GM23338 (cell line): ENCODE measurements around the gene ZMYND8. TPM values are rescaled to one million over a fixed set of nuclear protein-coding genes. Genes with fewer than 3 reads are reported as not detected.

Experiments used
- ATAC-seq: fragments of 200-7000 bp; cut with Tn5 transposase; 3 replicates; pipeline ENCODE4 v1.9.1; 2020
- DNase-seq: peaks from one replicate; pipeline ENCODE4 v3.0.0-alpha.2; 2015; ENCODE audit warnings: low spot score
- H2AFZ ChIP-seq: fragments of 200-600 bp; sonication (generic); 2 replicates; pipeline ENCODE4 v1.8.0; 2016; ENCODE audit warnings: antibody characterized with exemption, mild to moderate bottlenecking, moderate library complexity
- H3F3A ChIP-seq: fragments of 200-600 bp; sonication (generic); replicated peaks from 2 replicates; pipeline ENCODE4 v1.8.0; 2017; ENCODE audit warnings: antibody characterized with exemption, mixed run types, low read depth
- H3K27ac ChIP-seq: fragments of 200-600 bp; sonication (generic); 2 replicates; pipeline ENCODE4 v1.6.1; 2016; ENCODE audit warnings: low read depth
- H3K27me3 ChIP-seq: fragments of 200-600 bp; sonication (generic); 2 replicates; pipeline ENCODE4 v1.8.0; 2016; ENCODE audit warnings: mild to moderate bottlenecking, mixed run types, moderate library complexity; ENCODE audit not compliant: insufficient read depth
- H3K36me3 ChIP-seq: fragments of 200-600 bp; sonication (generic); 2 replicates; pipeline ENCODE4 v1.8.0; 2016; ENCODE audit warnings: mild to moderate bottlenecking; ENCODE audit not compliant: insufficient read depth
- H3K4me1 ChIP-seq: fragments of 200-600 bp; sonication (generic); 2 replicates; pipeline ENCODE4 v1.8.0; 2016; ENCODE audit warnings: mild to moderate bottlenecking, moderate library complexity; ENCODE audit not compliant: insufficient read depth
- H3K4me2 ChIP-seq: fragments of 200-600 bp; sonication (generic); 2 replicates; pipeline ENCODE4 v1.7.1; 2017; ENCODE audit warnings: mixed run types
- H3K4me3 ChIP-seq: fragments of 200-600 bp; sonication (generic); 2 replicates; pipeline ENCODE4 v1.6.1; 2016; ENCODE audit warnings: mixed run types
- H3K79me2 ChIP-seq: fragments of 200-600 bp; sonication (generic); replicated peaks from 2 replicates; pipeline ENCODE4 v1.8.0; 2017; ENCODE audit warnings: mild to moderate bottlenecking; ENCODE audit not compliant: insufficient read depth
- H3K9me2 ChIP-seq: fragments of 200-600 bp; sonication (generic); 2 replicates; pipeline ENCODE4 v1.8.0; 2017; ENCODE audit not compliant: insufficient read depth
- H4K20me1 ChIP-seq: fragments of 200-600 bp; sonication (generic); replicated peaks from 2 replicates; pipeline ENCODE4 v1.8.0; 2017; ENCODE audit warnings: mild to moderate bottlenecking; ENCODE audit not compliant: insufficient read depth
- H3K27ac Mint-ChIP-seq: 2 replicates; pipeline ENCODE4 v1.8.0; 2020; ENCODE audit warnings: inconsistent platforms, mild to moderate bottlenecking, moderate library complexity, mixed read lengths
- H3K27me3 Mint-ChIP-seq: 3 replicates; pipeline ENCODE4 v1.8.0; 2022; ENCODE audit warnings: low read depth, mild to moderate bottlenecking, moderate library complexity, mixed read lengths, inconsistent platforms; ENCODE audit not compliant: insufficient read depth, poor library complexity
- H3K36me3 Mint-ChIP-seq: 3 replicates; pipeline ENCODE4 v1.8.0; 2021; ENCODE audit warnings: low read depth, mild to moderate bottlenecking, inconsistent platforms, moderate library complexity, mixed read lengths
- H3K4me1 Mint-ChIP-seq: 3 replicates; pipeline ENCODE4 v1.8.0; 2020; ENCODE audit warnings: mild to moderate bottlenecking, inconsistent platforms, mixed read lengths
- H3K4me3 Mint-ChIP-seq: 3 replicates; pipeline ENCODE4 v1.8.0; 2021; ENCODE audit warnings: moderate library complexity, mild to moderate bottlenecking, inconsistent platforms, mixed read lengths
- H3K9me3 Mint-ChIP-seq: 3 replicates; pipeline ENCODE4 v1.8.0; 2020; ENCODE audit warnings: moderate library complexity, mild to moderate bottlenecking, inconsistent platforms, mixed read lengths
- CREB1 ChIP-seq: fragments of 250-450 bp; sonication (Bioruptor Pico); IDR thresholded peaks from 2 replicates; pipeline ENCODE4 v1.5.0; 2020; ENCODE audit warnings: low read depth, mild to moderate bottlenecking, moderate library complexity
- EZH2 ChIP-seq: fragments of 200-600 bp; sonication (generic); IDR thresholded peaks from one replicate; pipeline ENCODE4 v1.8.0; 2017; ENCODE audit warnings: antibody characterized with exemption, mild to moderate bottlenecking, low read depth; ENCODE audit not compliant: unreplicated experiment
- EZH2phosphoT487 ChIP-seq: fragments of 200-600 bp; sonication (generic); IDR thresholded peaks from one replicate; pipeline ENCODE4 v1.8.1; 2018; ENCODE audit warnings: antibody characterized with exemption; ENCODE audit not compliant: unreplicated experiment
- JUNB ChIP-seq: IDR thresholded peaks from one replicate; pipeline ENCODE4 v1.6.1; 2016; ENCODE audit warnings: antibody characterized with exemption; ENCODE audit not compliant: unreplicated experiment
- NANOG ChIP-seq: IDR thresholded peaks from 2 replicates; pipeline ENCODE4 v1.6.1; 2016; ENCODE audit warnings: antibody characterized with exemption, borderline replicate concordance
- POLR2AphosphoS5 ChIP-seq: IDR thresholded peaks from 2 replicates; pipeline ENCODE4 v1.6.1; 2016; ENCODE audit warnings: antibody characterized with exemption, low read depth
- STAT1 ChIP-seq: IDR thresholded peaks from one replicate; pipeline ENCODE4 v1.6.1; 2016; ENCODE audit warnings: antibody characterized with exemption; ENCODE audit not compliant: unreplicated experiment
- ZNF114 ChIP-seq: fragments of 250-450 bp; sonication (Bioruptor Pico); IDR thresholded peaks from 2 replicates; pipeline ENCODE4 v1.5.0; 2020; ENCODE audit warnings: mild to moderate bottlenecking, moderate library complexity
- ZNF331 ChIP-seq: fragments of 250-450 bp; sonication (Bioruptor Pico); IDR thresholded peaks from 2 replicates; pipeline ENCODE4 v1.5.0; 2020; ENCODE audit warnings: low read depth, mild to moderate bottlenecking, moderate library complexity
- ZNF462 ChIP-seq: fragments of 250-450 bp; sonication (Bioruptor Pico); IDR thresholded peaks from 2 replicates; pipeline ENCODE4 v1.5.0; 2020; ENCODE audit warnings: mild to moderate bottlenecking, moderate library complexity
- polyA plus RNA-seq: library from polyadenylated mRNA; unstranded; fragments of >200 nt; fragmentation: Nextera tagmentation; extraction: Ambion mirVana; gene quantifications from 2 replicates; pipeline ENCODE4 v1.2.1, GENCODE V29; 2016
- total RNA-seq: library from RNA; depleted of rRNA; stranded (reverse); fragments of >200 nt; shearing (Covaris generic); gene quantifications from 2 replicates; pipeline ENCODE4 v1.2.3, GENCODE V29; 2014
- TF ChIP-seq, protein P1 (sequence below): IDR thresholded peaks from 2 replicates; pipeline ENCODE4 v1.6.1; 2016; ENCODE audit warnings: antibody characterized with exemption
- TF ChIP-seq, protein P2 (sequence below): IDR thresholded peaks from one replicate; pipeline ENCODE4 v1.6.1; 2018; ENCODE audit warnings: antibody characterized with exemption; ENCODE audit not compliant: unreplicated experiment

The ZMYND8 gene
- total and polyA plus RNA-seq, 2 experiments from 2014 or later = 70.9 to 128 TPM

DNA sequence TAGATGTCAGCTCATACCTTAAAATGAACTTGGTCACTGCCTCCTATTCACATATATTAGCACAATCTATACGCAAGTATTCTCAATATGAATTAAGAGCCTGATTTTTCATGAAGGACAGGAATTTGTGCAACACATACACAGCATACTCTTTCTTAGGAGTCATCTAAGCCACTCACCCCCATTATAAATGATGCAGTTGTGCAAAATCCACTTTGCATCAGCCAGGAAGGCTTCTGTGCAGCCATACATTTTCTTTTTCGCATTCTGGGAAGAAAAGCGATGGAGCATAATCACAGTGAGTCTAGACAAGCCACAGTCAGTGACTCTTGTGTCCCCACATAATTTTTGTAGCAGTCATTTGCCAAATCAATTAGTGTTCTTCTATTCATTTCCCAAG, 66.5 kb downstream of the ZMYND8 start (continued):
- TF ChIP-seq, protein P1, sequence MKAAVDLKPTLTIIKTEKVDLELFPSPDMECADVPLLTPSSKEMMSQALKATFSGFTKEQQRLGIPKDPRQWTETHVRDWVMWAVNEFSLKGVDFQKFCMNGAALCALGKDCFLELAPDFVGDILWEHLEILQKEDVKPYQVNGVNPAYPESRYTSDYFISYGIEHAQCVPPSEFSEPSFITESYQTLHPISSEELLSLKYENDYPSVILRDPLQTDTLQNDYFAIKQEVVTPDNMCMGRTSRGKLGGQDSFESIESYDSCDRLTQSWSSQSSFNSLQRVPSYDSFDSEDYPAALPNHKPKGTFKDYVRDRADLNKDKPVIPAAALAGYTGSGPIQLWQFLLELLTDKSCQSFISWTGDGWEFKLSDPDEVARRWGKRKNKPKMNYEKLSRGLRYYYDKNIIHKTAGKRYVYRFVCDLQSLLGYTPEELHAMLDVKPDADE = no peak
- TF ChIP-seq JUNB = no peak

GRCh38 chr20:47289096-47289495, 67.4 kb downstream of the ZMYND8 start:
- peaks cover 13% of the 10 kb centered on the region for H3K4me1 Mint-ChIP-seq
- H3K27ac Mint-ChIP-seq = 0 out of 2 replicates have a peak overlapping the region, but pooled peaks have one; percentile 19
- Histone ChIP-seq H3K4me2 (no peak overlapping the region), H3K9me2 (no peaks in the 10 kb centered on the region), H3K36me3 (peaks cover 70% of the 10 kb centered on the region), H3K4me1 (peaks cover 9% of the 10 kb centered on the region; the same call in 1 of the 2 replicates), H3K4me3 (no peak overlapping the region), H3K27ac (peak overlapping the region; percentile 72), H3K27me3 (no peaks in the 10 kb centered on the region), H3K79me2 (peaks cover 66% of the 10 kb centered on the region), H2AFZ (no peak overlapping the region), H4K20me1 (peaks cover 15% of the 10 kb centered on the region), H3F3A (peaks cover 33% of the 10 kb centered on the region)
- H3K36me3 Mint-ChIP-seq = peaks cover 94% of the 10 kb centered on the region
- ATAC-seq (no peak), DNase-seq (no peak)
- no peak overlapping the region for H3K4me3 Mint-ChIP-seq
- H3K27me3 Mint-ChIP-seq = peaks cover 13% of the 10 kb centered on the region
- H3K9me3 Mint-ChIP-seq = no peaks in the 10 kb centered on the region; the same call in 2 of the 3 replicates
- TF ChIP-seq, protein P2, sequence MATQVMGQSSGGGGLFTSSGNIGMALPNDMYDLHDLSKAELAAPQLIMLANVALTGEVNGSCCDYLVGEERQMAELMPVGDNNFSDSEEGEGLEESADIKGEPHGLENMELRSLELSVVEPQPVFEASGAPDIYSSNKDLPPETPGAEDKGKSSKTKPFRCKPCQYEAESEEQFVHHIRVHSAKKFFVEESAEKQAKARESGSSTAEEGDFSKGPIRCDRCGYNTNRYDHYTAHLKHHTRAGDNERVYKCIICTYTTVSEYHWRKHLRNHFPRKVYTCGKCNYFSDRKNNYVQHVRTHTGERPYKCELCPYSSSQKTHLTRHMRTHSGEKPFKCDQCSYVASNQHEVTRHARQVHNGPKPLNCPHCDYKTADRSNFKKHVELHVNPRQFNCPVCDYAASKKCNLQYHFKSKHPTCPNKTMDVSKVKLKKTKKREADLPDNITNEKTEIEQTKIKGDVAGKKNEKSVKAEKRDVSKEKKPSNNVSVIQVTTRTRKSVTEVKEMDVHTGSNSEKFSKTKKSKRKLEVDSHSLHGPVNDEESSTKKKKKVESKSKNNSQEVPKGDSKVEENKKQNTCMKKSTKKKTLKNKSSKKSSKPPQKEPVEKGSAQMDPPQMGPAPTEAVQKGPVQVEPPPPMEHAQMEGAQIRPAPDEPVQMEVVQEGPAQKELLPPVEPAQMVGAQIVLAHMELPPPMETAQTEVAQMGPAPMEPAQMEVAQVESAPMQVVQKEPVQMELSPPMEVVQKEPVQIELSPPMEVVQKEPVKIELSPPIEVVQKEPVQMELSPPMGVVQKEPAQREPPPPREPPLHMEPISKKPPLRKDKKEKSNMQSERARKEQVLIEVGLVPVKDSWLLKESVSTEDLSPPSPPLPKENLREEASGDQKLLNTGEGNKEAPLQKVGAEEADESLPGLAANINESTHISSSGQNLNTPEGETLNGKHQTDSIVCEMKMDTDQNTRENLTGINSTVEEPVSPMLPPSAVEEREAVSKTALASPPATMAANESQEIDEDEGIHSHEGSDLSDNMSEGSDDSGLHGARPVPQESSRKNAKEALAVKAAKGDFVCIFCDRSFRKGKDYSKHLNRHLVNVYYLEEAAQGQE = no peak
- TF ChIP-seq CREB1 (CRISPR knock-in tag) (no peak), STAT1 (no peak), EZH2 (no peak), ZNF462 (CRISPR knock-in tag) (no peak), ZNF331 (CRISPR knock-in tag) (no peak), POLR2AphosphoS5 (no peak), EZH2phosphoT487 (no peak), JUNB (no peak), ZNF114 (CRISPR knock-in tag) (no peak), NANOG (no peak)
- TF ChIP-seq, protein P1 = no peak
